Testis (tissue), 2 donors: ENCODE data around the gene GCC2.

Source experiments
- POLR2A ChIP-seq: fragments of 450-650 bp; IDR thresholded peaks from one replicate; pipeline ENCODE4 v1.6.1; 2017; ENCODE audit warnings: antibody characterized with exemption, mild to moderate bottlenecking, moderate library complexity
- TF ChIP-seq, protein P1 (sequence below), 3 experiments: fragments of 450-650 bp in 2 of 3; fragments of 200-600 bp in 1 of 3; sonication (generic) in 1 of 3; IDR thresholded peaks; one replicate each; pipeline ENCODE4 v1.5.1; 2016 to 2019; ENCODE audit warnings: antibody characterized with exemption in 3 of 3, mild to moderate bottlenecking in 2 of 3, moderate library complexity in 1 of 3

DNA sequence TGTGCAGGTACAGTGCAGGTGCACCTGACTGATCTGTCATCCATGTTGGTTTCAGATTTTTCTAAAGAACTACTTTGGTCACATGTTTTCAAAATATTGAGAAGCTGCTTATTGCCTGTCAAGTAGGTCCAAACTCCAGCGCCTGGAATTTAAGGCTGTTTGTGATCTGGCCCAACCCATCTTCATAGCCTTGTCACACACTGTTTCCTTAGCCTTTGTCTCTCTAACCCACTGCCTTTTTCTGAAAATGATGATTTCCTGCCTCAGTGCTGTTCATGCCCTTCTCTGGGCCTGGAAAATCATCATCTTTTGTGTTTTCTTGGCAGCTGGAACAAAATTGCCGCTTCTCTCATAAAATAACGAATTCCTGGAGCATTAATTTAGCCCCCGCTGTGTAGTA, 92.4 kb downstream of the GCC2 start:
- TF ChIP-seq, protein P1, sequence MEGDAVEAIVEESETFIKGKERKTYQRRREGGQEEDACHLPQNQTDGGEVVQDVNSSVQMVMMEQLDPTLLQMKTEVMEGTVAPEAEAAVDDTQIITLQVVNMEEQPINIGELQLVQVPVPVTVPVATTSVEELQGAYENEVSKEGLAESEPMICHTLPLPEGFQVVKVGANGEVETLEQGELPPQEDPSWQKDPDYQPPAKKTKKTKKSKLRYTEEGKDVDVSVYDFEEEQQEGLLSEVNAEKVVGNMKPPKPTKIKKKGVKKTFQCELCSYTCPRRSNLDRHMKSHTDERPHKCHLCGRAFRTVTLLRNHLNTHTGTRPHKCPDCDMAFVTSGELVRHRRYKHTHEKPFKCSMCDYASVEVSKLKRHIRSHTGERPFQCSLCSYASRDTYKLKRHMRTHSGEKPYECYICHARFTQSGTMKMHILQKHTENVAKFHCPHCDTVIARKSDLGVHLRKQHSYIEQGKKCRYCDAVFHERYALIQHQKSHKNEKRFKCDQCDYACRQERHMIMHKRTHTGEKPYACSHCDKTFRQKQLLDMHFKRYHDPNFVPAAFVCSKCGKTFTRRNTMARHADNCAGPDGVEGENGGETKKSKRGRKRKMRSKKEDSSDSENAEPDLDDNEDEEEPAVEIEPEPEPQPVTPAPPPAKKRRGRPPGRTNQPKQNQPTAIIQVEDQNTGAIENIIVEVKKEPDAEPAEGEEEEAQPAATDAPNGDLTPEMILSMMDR (IDR thresholded peaks at IDR 0.05): no peak
- TF ChIP-seq POLR2A: no peak
